Astrocyte (in vitro differentiated cells and primary cell): Measurements from ENCODE around the gene ARNT2.

ENCODE experiments used
- EZH2 ChIP-seq: IDR thresholded peaks from 2 replicates; pipeline ENCODE4 v1.6.1; 2012; ENCODE audit warnings: mild to moderate bottlenecking, low read length, inconsistent platforms; ENCODE audit not compliant: insufficient read depth
- TF ChIP-seq, protein P1 (sequence below): IDR thresholded peaks from 2 replicates; pipeline ENCODE4 v1.5.1; 2011; ENCODE audit warnings: low read depth, mild to moderate bottlenecking, inconsistent platforms, low read length, moderate library complexity; ENCODE audit not compliant: insufficient read depth

- TF ChIP-seq, protein P1, sequence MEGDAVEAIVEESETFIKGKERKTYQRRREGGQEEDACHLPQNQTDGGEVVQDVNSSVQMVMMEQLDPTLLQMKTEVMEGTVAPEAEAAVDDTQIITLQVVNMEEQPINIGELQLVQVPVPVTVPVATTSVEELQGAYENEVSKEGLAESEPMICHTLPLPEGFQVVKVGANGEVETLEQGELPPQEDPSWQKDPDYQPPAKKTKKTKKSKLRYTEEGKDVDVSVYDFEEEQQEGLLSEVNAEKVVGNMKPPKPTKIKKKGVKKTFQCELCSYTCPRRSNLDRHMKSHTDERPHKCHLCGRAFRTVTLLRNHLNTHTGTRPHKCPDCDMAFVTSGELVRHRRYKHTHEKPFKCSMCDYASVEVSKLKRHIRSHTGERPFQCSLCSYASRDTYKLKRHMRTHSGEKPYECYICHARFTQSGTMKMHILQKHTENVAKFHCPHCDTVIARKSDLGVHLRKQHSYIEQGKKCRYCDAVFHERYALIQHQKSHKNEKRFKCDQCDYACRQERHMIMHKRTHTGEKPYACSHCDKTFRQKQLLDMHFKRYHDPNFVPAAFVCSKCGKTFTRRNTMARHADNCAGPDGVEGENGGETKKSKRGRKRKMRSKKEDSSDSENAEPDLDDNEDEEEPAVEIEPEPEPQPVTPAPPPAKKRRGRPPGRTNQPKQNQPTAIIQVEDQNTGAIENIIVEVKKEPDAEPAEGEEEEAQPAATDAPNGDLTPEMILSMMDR: no peak
- no peak for TF ChIP-seq EZH2
These were observed 145.0 kb downstream of the ARNT2 start for GRCh38 chr15:80549191-80549590.
